ENCODE measurements around the gene KCNC2. TPM values are rescaled to one million over a fixed set of nuclear protein-coding genes. Genes with fewer than 3 reads are reported as not detected.
"Not testable (repeated sequence)": the region's sequence is repeated elsewhere in the genome, so short reads cannot be mapped to it uniquely, and the experiment has no call there.

KCNC2 gene
- not detected for total RNA-seq
- long read RNA-seq: 0 reads

DNA sequence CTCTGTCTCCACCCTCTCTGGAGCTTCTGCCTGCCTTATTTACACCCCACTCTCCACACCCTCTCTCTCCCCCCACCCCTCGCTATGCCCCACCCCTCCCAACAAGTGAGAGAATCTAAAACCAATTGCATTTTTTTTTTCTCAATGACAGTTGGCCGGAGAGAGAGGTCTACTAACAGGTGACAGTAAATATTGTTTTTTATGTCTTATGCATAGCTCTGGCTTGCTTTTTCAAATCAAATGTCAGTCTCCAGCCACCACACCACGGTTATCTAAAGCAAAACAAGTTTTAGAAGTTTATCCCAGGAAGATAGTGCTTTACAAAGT, at the start of gene KCNC2:
TSS of gene KCNC2 (minus strand) at position 28 of the 327 bp plus-strand sequence.
- no peak for DNase-seq (ENCODE audit: low spot score)
- intact Hi-C loops (cut with DNase I): no loop called here

DNA sequence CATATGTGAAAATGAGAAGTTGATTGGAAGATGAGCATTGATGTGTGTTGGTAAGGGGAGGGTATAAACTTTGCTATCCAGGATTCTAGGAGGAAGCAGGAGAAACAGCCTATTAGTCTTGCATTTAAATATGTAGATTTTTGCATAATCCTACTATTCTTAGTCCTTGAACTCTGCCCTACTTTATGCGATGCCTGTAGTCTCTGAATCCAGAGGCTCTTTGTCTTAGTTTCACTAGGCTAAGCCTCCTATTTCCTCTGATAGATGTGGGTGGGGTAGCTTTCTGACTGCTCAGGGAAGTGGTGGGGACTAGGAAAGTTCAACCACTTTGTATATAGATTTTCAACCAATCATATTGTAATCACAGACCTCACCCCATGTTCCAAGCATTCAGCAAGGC, 49.5 kb upstream of the KCNC2 start:
- DNase-seq (ENCODE audit: low spot score): no peak
- intact Hi-C loops (cut with DNase I): no loop called here

DNA sequence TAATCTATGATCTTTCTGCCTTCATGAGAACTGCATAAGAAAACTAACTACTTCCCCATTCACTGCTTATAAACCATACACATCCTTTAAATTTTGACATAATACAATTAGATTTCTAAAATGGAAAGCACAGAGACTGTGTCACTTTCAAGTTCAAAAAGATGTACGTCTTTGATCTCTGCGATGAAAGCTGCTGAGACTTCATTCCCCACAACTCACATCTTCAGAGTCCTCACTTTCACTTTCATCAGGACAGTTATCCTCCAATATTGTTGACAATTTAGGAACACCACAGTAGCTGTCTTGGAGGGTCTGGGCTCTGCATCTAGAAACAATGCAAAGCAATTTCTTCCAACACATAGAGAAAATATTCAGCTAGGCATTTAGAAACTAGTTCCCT, 47.9 kb upstream of the KCNC2 start:
- DNase-seq (ENCODE audit: low spot score): no peak
- intact Hi-C loops (cut with DNase I): no loop called here

DNA sequence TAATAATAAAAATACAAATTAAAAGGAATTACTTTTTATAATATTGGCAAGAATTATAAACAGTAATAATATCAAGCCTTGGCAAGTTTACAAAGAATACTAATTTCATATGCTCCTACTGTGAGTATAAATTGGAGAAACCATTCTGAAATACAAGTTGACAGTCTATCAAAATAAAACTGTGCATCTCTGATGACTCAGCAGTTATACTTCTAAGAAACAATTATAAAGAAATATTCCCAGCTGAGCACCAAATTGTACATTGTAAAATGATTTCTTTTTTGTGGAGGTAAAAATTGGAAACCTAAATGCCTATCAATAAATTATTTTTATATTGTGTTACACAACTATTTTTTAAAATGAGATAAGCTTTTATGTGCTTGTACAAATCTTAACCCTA, 35.5 kb upstream of the KCNC2 start:
- no peak for DNase-seq (ENCODE audit: low spot score)
- intact Hi-C loops (cut with DNase I): no loop called here

GRCh38 chr12:75239987-75240386, 30.3 kb upstream of the KCNC2 start:
- intact Hi-C loops (cut with DNase I): no loop called here
- no peak for DNase-seq (ENCODE audit: low spot score)

DNA sequence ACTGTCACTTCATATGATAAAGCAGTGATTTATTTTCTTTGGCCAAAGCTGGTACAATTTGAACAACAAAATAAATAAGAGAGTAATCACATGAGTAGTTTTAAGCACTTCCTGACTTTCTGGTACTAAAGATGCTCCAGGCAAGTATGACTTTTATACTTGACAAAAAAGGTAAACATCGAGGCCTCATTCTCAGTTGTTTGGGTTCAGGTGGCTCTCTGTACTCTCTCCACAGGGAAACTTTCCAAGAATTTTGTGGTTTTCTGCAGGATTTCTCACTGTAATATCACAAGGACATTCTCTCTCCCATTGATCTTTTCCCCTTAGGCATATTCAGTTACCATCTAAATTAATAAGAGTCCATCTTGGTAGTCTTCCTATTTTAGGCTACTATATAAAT, 26.6 kb upstream of the KCNC2 start:
- no peak for DNase-seq (ENCODE audit: low spot score)
- intact Hi-C loops (cut with DNase I): no loop called here

DNA sequence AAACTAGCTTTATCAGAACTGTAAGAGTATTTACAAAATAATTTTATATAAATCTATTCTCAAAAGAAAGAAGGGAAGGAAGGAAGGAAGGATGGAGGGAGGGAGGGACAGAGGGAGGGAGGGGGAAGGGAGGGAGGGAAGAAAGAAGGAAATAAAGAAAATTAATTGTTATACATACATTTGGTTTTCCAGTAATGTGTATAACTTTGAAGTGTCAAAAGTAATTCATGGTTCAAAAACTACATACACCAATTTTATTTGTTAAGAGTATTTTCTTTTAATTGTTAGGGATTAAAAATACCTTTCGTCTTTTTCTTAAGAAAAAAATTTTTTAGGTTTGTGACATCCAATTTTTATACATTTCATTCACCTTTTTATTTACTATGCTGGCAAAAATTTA, 17.5 kb upstream of the KCNC2 start:
- intact Hi-C loops (cut with DNase I): no loop called here
- DNase-seq (ENCODE audit: low spot score): no peak

DNA sequence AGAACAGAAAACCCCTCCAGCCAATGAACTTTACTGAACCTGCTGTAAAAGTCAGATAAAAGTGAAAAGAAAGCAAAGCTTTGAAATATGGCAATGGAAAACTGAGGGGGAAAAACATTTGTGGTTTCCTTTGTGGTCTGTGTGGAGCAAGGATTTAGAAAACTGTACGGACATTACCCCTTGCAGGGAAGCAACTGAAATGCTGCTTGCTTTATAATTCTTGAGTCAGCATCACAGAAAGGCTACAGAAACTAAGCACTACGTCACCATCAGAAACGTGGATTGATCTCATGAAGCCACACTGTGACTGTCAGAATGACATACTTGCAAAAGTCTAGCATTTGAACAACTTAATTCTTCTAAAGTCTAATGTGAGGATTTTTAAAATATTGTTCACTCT, 2.4 kb upstream of the KCNC2 start:
- intact Hi-C loops (cut with DNase I): no loop called here
- no peak for DNase-seq (ENCODE audit: low spot score)

GRCh38 chr12:75208856-75209811, 505 bp downstream of the KCNC2 start:
- intact Hi-C loops (cut with DNase I): no loop called here
- no peak for DNase-seq (ENCODE audit: low spot score)

- no peak for DNase-seq (ENCODE audit: low spot score)
Observed at GRCh38 chr12:75207338-75208083, 2.1 kb downstream of the KCNC2 start.

DNA sequence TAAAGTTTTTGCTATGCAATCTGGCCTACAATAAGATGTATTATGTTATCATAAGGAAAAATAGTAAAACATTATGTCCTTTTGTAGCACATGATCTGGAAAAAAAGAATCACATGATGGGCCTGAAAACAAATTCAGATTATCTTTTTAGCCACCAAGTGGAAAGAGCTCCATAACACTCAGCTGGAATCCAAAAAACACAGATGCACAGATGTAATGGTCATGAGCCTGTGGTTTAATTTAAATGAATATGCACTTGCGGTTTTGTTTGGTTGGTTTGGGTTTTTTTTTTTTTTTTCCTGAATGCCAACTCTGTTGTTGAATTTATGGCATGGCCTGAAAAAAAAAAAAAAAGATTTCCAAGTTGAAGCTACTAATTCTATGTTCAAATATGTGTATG, 4.1 kb downstream of the KCNC2 start:
- intact Hi-C loops (cut with DNase I): no loop called here

More at GRCh38 chr12:75207338-75208083, 2.1 kb downstream of the KCNC2 start:
- intact Hi-C loops (cut with DNase I): no loop called here

DNA sequence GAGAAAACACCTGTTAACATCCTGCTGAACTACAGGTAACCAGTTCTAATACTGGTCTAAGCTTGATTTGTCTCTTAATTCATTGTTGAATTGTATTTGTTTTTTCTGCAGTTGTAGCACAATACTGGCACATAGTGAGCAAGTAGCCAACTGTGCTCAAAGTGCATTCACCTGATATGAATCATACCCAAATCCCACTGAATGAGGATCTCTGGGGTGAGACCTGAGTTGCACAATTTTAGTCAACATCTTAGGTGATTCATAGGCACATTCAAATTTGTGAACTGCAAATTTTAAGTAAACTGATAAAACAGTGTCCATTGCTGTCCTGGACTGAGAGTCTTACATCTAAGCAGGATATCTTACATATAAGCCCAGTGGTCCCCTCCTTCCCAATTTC, 12.8 kb downstream of the KCNC2 start:
- DNase-seq (ENCODE audit: low spot score): no peak
- intact Hi-C loops (cut with DNase I): no loop called here

More for the DNA sequence above, 4.1 kb downstream of the KCNC2 start:
- no peak for DNase-seq (ENCODE audit: low spot score)

DNA sequence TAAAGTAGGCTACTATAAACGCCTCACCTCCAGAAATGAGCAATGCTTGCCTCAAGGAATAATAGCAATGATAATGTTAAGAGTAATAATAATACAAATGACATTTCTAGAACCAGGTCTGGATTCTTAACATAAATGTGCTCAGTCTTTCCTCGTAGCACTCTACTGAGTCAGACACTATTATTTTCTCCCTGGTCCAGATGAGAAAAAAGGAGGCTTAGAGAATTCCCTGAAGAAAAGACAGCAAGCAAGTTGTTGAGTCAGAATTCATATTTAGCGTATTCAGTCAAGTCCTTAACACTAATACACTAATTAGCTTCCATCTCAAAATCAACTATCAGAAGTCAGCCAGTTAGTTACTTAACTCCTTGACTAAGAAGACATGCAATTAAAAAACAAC, 13.2 kb downstream of the KCNC2 start:
- intact Hi-C loops (cut with DNase I): no loop called here
- DNase-seq (ENCODE audit: low spot score): no peak

DNA sequence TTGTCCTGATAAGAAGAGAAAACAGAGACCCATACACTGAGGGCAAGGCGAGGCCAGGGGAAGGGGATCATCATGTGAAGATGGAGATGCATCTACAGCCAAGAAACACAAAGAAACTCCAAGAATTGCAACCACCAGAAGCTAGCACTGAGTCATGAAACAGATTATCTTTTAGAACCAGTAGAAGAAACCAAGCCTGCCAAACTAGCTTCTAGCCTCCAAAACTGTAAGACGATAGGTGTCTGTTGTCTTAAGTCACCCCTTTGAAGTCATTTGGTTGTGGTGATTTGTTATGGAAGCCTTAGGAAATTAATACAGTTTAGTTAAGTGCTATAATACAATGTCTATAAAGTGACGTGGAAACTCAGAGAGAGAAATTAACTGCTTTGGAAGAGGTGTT, 15.4 kb downstream of the KCNC2 start:
- no peak for DNase-seq (ENCODE audit: low spot score)
- intact Hi-C loops (cut with DNase I): no loop called here

DNA sequence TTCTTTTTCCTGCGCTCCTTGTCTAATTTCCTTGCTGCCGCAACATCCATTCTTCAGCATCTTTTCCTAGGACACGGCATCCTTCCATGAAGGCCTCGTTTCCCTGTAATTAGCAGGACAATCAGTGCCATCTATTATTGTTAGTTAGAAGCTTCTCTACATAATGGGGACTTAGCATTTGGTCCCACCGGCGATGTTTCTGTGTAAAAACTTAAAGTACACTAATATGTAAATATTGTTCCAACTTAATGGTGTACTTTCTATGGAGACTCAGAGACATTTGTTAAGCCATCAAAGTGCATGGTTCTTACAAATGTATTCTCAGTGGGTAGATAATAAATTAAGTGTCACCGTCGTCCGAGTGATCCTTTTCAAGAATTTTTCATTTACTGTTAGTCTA, 17.4 kb downstream of the KCNC2 start:
- no peak for DNase-seq (ENCODE audit: low spot score)
- intact Hi-C loops (cut with DNase I): no loop called here

DNA sequence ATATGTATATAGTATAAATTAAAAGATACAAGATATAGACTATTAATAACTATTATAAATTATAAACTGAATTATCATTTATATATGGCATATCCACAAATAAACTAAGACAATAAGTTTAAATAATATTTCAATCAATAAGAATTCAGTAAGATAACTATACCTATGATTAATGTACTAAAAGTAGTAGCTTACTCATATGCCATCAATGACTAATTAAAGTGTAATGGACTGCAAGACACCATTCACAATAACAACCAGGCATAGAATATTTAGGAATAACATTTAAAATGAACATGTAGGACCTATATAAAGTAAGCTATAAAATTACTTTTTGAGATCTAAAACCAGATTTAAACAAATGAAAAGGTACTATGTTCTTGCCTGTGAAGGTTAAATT, 18.8 kb downstream of the KCNC2 start:
- intact Hi-C loops (cut with DNase I): no loop called here
- no peak for DNase-seq (ENCODE audit: low spot score)

DNA sequence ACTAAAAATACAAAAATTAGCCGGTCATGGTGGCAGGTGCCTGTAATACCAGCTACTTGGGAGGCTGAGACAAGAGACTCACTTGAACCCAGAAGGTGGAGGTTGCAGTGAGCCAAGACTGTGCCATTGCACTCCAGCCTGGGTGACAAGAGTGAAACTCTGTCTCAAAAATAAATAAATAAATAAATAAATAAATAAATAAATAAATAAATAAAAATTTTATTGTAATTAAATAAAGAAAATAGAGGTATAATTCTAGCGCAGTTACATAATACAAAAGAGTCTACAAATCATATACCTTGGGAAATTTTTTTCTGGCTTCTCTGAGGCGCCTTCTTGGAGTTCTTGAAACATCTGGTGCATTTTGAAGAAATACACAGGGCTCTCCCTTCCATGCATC, 23.8 kb downstream of the KCNC2 start:
- intact Hi-C loops (cut with DNase I): not testable (repeated sequence)

DNA sequence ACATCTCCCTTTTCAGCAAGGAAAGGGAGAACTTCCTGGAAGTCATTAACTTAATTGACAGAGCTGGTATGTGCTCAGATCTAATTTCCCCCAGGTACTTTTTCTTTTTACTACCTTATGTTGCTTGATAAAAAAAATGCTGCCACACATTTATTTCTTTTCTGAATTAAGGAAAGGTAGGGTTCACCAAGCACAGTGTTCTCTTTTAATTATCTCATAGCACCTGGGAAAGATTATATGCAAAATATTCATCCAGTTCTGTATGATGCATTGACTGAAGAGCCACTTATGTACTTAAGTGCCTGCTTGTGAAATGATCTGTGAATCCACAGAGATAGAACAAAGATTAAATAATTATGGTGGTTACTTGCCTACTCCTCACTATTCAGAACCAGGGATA, 25.1 kb downstream of the KCNC2 start:
- DNase-seq (ENCODE audit: low spot score): no peak
- intact Hi-C loops (cut with DNase I): no loop called here

More for the DNA sequence above, 23.8 kb downstream of the KCNC2 start:
- not testable (repeated sequence) for DNase-seq (ENCODE audit: low spot score)

- DNase-seq (ENCODE audit: low spot score): no peak
- intact Hi-C loops (cut with DNase I): no loop called here
Observed at GRCh38 chr12:75183967-75184366, 25.7 kb downstream of the KCNC2 start.

- intact Hi-C loops (cut with DNase I): no loop called here
- DNase-seq (ENCODE audit: low spot score): no peak
Observed at GRCh38 chr12:75177997-75178396, 31.6 kb downstream of the KCNC2 start.

GRCh38 chr12:75172611-75173010, 37.0 kb downstream of the KCNC2 start:
- intact Hi-C loops (cut with DNase I): no loop called here
- no peak for DNase-seq (ENCODE audit: low spot score)
